GM13976 (cell line): ENCODE measurements around the gene FYTTD1.
A peak's percentile ranks its signal among the peaks of the same experiment; 100 is the strongest.

Experiments
- DNase-seq: peaks from one replicate; pipeline ENCODE4 v3.0.0; 2012; ENCODE audit warnings: low spot score
- in situ Hi-C: fragments of 300-500 bp; cut with MboI; formaldehyde crosslinking; loops from one replicate; pipeline ENCODE4 v1.12.0; 2022; ENCODE audit warnings: low sequenced_read_pairs, mixed read lengths, inconsistent platforms; ENCODE audit not compliant: unreplicated experiment
- TF ChIP-seq, protein P1 (sequence below): IDR thresholded peaks from 2 replicates; pipeline ENCODE4 v1.5.1; 2012; ENCODE audit warnings: borderline replicate concordance, mild to moderate bottlenecking; ENCODE audit not compliant: insufficient read depth; ENCODE audit errors: extremely low read depth, missing control alignments, control extremely low read depth

Gene FYTTD1

GRCh38 chr3:197758512-197758911, 8.8 kb downstream of the FYTTD1 start:
- in situ Hi-C loops = no loop called here
- no peak for DNase-seq
- TF ChIP-seq, protein P1, sequence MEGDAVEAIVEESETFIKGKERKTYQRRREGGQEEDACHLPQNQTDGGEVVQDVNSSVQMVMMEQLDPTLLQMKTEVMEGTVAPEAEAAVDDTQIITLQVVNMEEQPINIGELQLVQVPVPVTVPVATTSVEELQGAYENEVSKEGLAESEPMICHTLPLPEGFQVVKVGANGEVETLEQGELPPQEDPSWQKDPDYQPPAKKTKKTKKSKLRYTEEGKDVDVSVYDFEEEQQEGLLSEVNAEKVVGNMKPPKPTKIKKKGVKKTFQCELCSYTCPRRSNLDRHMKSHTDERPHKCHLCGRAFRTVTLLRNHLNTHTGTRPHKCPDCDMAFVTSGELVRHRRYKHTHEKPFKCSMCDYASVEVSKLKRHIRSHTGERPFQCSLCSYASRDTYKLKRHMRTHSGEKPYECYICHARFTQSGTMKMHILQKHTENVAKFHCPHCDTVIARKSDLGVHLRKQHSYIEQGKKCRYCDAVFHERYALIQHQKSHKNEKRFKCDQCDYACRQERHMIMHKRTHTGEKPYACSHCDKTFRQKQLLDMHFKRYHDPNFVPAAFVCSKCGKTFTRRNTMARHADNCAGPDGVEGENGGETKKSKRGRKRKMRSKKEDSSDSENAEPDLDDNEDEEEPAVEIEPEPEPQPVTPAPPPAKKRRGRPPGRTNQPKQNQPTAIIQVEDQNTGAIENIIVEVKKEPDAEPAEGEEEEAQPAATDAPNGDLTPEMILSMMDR = no peak

DNA sequence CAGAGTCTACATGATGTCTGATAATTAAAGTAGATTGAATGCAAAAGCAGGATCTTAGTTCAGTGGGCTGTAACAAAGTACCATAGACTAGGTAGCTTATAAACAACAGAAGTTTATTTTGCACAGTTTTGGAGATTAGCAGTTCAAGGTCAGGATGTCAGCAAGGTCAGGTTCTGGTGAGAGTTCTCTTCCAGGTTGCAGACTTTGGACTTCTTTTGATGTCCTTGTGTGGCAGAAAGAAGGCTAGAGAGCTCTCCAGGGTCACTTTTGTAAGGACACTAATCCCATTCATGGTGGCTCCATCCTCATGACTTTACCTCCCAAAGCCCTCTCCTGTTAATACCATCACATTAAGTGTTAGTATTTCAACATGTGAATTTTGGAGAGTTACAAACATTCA, 12.1 kb downstream of the FYTTD1 start:
- no peak for DNase-seq
- in situ Hi-C loops = no loop called here
- TF ChIP-seq, protein P1 = no peak

DNA sequence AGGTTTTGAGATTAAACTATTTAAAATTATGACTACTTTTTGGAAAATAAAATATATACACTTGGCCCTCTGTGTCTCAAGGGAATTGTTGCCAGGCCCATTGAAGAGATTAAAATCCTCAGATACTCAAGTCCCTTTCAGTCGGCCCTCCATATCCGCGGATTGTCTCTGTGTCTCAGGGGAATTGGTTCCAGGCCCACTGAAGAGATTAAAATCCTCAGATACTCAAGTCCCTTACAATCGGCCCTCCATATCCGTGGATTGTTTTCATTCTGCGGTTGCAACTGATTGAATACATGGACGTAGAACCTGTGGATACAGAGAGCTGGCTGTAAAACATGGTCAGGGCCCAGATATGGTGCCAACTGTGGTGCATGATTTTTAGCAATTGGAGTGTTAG, 25.6 kb downstream of the FYTTD1 start:
- in situ Hi-C loops = no loop called here
- TF ChIP-seq, protein P1 = no peak
- no peak for DNase-seq

DNA sequence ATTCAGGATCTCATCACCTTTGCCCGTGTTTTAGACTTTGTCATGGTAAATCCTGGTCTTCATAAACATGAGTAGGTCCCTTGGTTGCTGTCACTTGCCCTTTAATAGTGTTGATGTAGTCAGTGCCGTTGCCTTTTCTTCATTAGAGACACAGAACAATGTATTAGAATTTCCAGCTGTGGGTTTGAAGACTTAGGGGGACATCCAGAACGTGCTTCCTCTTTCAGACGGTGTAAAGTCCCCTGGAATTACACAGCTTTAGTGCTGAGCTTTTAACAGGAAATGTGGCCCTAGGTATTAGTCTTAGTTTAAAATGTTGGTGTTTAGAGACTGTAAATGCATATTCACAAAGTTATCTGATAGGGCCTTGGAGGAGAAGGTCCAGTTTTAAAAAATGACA, 32.5 kb downstream of the FYTTD1 start:
- DNase-seq = peak; percentile 32
- TF ChIP-seq, protein P1 = no peak
- in situ Hi-C loops = no loop called here

DNA sequence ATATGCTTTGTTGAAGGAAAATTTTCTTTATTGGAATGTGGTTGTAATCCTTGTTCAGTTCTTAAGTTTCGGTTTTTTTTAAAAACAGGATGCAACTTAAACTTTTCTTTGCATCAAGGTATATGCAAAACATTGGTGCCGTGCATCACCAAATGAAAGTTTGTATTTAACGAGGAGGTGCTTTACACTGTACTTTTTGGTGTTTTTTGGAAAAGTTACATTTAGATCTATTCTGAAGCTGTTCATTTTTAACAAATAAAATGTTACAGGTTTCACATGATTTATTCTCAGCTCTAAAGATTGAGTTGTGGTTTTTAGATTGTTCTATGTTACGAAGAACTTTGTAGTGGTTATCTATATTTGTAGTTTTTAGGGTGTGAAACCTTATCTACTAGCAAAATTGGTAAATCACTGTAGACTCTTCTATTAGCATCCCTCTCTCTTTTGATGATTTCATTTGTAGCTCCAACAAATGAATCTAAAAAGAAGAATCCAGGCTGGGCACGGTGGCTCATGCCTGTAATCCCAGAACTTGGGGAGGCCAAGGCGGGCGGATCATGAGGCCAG, 34.4 kb downstream of the FYTTD1 start:
- DNase-seq = no peak
- TF ChIP-seq, protein P1 = no peak
- in situ Hi-C loops = no loop called here

- in situ Hi-C loops = no loop called here
- TF ChIP-seq, protein P1 = no peak
- DNase-seq = no peak
Observed at GRCh38 chr3:197787412-197787811, 37.7 kb downstream of the FYTTD1 start.

DNA sequence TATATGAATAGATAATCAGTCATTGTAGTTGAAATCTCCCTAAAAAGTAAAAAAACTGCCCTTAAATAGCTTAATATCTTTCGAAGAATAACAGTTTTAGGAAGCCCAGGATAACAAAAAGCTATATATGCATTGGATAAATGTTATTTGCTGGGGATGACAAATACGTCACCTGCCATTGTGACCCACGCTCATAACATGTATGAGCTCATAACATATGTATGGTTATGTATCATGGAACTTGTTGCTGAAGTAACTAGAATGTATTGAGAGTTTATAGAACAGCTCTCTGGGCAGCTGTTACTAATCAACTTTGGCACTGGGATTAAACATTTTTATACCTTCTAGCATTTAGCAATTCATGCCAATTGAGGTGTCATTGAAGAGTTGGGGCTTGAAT, 39.6 kb downstream of the FYTTD1 start:
- TF ChIP-seq, protein P1 = no peak
- in situ Hi-C loops = no loop called here
- DNase-seq = no peak
